Stimulated activated CD8-positive, alpha-beta memory T cell treated with anti-CD3 and anti-CD28 coated beads, Interleukin-4, amount 100 ng/mL, for 24 hours (primary cell): Measurements from ENCODE around the gene LSAMP.

Experiments used
- DNase-seq: peaks from one replicate; pipeline ENCODE4 v3.0.0-alpha.2; 2020; ENCODE audit warnings: low read depth

LSAMP gene

GRCh38 chr3:116161575-116162525 lies 283.4 kb downstream of the LSAMP start:
- no peak for DNase-seq

GRCh38 chr3:116160594-116160993 lies 284.7 kb downstream of the LSAMP start:
- no peak for DNase-seq

GRCh38 chr3:116155841-116156240 lies 289.4 kb downstream of the LSAMP start:
- DNase-seq: no peak

- DNase-seq: no peak
These were observed 290.9 kb downstream of the LSAMP start for GRCh38 chr3:116154389-116154788.

- DNase-seq: no peak
These were observed 292.1 kb downstream of the LSAMP start for GRCh38 chr3:116153174-116153573.

- no peak for DNase-seq
These were observed 294.6 kb downstream of the LSAMP start for GRCh38 chr3:116150655-116151167.

GRCh38 chr3:116148881-116149851 lies 296.1 kb downstream of the LSAMP start:
- no peak for DNase-seq

- no peak for DNase-seq
These were observed 299.7 kb downstream of the LSAMP start for GRCh38 chr3:116145613-116146012.

GRCh38 chr3:116141724-116142123 lies 303.6 kb downstream of the LSAMP start:
- DNase-seq: no peak

- DNase-seq: no peak
These were observed 305.1 kb downstream of the LSAMP start for GRCh38 chr3:116140100-116140689.

- no peak for DNase-seq
These were observed 305.6 kb downstream of the LSAMP start for GRCh38 chr3:116139641-116140040.

- no peak for DNase-seq
These were observed 309.7 kb downstream of the LSAMP start for GRCh38 chr3:116135457-116136085.

- DNase-seq: no peak
These were observed 315.9 kb downstream of the LSAMP start for GRCh38 chr3:116129187-116129946.

GRCh38 chr3:116127464-116127863 lies 317.8 kb downstream of the LSAMP start:
- no peak for DNase-seq

GRCh38 chr3:116124166-116124565 lies 321.1 kb downstream of the LSAMP start:
- DNase-seq: no peak

- no peak for DNase-seq
These were observed 326.7 kb downstream of the LSAMP start for GRCh38 chr3:116118475-116119169.

- DNase-seq: no peak
These were observed 330.7 kb downstream of the LSAMP start for GRCh38 chr3:116114586-116114985.

- DNase-seq: no peak
These were observed 332.6 kb downstream of the LSAMP start for GRCh38 chr3:116112696-116113095.

- no peak for DNase-seq
These were observed 333.5 kb downstream of the LSAMP start for GRCh38 chr3:116111765-116112164.

- no peak for DNase-seq
These were observed 341.3 kb downstream of the LSAMP start for GRCh38 chr3:116103868-116104530.
